ENCODE data around the gene CST9.

The CST9 gene

DNA sequence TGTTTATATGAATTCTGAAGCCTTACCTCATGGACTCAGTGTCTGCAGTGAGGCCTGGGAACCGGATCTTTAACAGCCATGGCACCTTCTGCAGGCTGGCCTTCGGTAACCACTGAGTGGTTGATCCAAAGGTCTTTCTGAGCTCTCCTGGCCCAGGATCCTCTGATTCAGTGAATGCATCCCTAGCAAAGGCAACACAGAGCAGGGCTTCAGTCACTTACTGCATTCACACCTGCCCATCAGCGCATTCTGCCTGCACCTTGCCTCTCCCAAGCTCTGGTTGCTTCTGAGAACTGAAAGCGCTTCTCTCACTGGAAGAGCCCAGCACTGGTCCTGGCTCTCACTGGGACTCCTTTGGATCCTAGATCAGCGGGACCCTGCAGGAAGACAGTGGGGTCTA, 8.4 kb upstream of the CST9 start:
- no peak for ATAC-seq (ENCODE audit: low read depth)
- H3K27me3 ChIP-seq (ENCODE audit: insufficient read depth, poor library complexity, severe bottlenecking): no peaks in the 10 kb centered on the region
- H3K36me3 ChIP-seq (ENCODE audit: low read depth): no peaks in the 10 kb centered on the region
- no peaks in the 10 kb centered on the region for H3K4me1 ChIP-seq (ENCODE audit: insufficient read depth, poor library complexity, severe bottlenecking)
- DNase-seq (ENCODE audit: low spot score): no peak
- H3K9me3 ChIP-seq (ENCODE audit: severe bottlenecking): no peaks in the 10 kb centered on the region
- no peak overlapping the region for H3K4me3 ChIP-seq (ENCODE audit: severe bottlenecking)
- no peak overlapping the region for H3K27ac ChIP-seq (ENCODE audit: poor library complexity, severe bottlenecking)
- TF ChIP-seq, protein P1, sequence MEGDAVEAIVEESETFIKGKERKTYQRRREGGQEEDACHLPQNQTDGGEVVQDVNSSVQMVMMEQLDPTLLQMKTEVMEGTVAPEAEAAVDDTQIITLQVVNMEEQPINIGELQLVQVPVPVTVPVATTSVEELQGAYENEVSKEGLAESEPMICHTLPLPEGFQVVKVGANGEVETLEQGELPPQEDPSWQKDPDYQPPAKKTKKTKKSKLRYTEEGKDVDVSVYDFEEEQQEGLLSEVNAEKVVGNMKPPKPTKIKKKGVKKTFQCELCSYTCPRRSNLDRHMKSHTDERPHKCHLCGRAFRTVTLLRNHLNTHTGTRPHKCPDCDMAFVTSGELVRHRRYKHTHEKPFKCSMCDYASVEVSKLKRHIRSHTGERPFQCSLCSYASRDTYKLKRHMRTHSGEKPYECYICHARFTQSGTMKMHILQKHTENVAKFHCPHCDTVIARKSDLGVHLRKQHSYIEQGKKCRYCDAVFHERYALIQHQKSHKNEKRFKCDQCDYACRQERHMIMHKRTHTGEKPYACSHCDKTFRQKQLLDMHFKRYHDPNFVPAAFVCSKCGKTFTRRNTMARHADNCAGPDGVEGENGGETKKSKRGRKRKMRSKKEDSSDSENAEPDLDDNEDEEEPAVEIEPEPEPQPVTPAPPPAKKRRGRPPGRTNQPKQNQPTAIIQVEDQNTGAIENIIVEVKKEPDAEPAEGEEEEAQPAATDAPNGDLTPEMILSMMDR (IDR thresholded peaks at IDR 0.05; ENCODE audit: poor library complexity, severe bottlenecking): no peak

DNA sequence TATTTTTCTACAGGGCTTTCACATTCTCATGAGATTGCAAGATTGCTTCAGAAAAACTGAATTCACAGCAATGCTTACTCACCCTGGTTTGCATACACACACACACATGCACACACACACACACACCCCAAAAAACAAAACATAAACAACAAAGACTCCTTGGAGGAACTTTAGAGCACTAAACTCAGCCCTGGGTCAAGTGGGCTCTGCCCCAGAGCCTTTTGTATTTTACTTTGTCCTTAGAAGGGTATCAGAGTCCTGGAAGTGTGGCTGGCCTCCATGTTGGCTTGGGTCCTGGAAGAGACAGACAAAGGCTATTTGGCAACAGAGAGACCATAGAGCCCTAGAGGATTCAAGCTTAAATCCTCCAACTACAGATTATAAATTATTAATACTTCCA, 8.0 kb upstream of the CST9 start:
- Histone ChIP-seq H3K27me3 (ENCODE audit: insufficient read depth, poor library complexity, severe bottlenecking) (no peaks in the 10 kb centered on the region), H3K4me3 (ENCODE audit: severe bottlenecking) (no peak overlapping the region), H3K9me3 (ENCODE audit: severe bottlenecking) (no peaks in the 10 kb centered on the region), H3K36me3 (ENCODE audit: low read depth) (no peaks in the 10 kb centered on the region), H3K27ac (ENCODE audit: poor library complexity, severe bottlenecking) (no peak overlapping the region), H3K4me1 (ENCODE audit: insufficient read depth, poor library complexity, severe bottlenecking) (no peaks in the 10 kb centered on the region)
- DNase-seq (ENCODE audit: low spot score): no peak
- TF ChIP-seq, protein P1 (IDR thresholded peaks at IDR 0.05; ENCODE audit: poor library complexity, severe bottlenecking): no peak
- ATAC-seq (ENCODE audit: low read depth): no peak

DNA sequence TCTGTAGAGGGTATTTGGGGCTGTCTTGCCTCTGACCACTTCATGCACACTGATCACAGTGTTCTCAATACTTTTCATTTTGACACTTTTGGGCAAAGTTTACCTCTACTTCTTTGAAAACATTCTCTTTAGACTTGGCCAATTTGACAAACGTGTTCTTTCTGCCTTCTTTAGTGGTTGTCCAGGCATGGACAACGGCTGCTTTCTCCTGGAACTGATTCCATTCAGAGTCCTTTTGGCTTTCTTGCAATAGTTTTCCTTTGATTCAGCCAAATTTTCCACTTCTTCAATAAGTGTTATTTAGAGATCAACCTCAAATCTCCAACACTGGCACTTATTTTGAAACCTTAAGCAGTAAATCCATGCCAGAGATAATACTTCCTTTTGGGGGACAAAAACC, 6.7 kb upstream of the CST9 start:
- no peak for DNase-seq (ENCODE audit: low spot score)
- Histone ChIP-seq H3K27ac (ENCODE audit: poor library complexity, severe bottlenecking) (no peak overlapping the region), H3K4me1 (ENCODE audit: insufficient read depth, poor library complexity, severe bottlenecking) (no peaks in the 10 kb centered on the region), H3K4me3 (ENCODE audit: severe bottlenecking) (no peak overlapping the region), H3K36me3 (ENCODE audit: low read depth) (no peaks in the 10 kb centered on the region), H3K27me3 (ENCODE audit: insufficient read depth, poor library complexity, severe bottlenecking) (no peaks in the 10 kb centered on the region), H3K9me3 (ENCODE audit: severe bottlenecking) (no peaks in the 10 kb centered on the region)
- TF ChIP-seq, protein P1 (IDR thresholded peaks at IDR 0.05; ENCODE audit: poor library complexity, severe bottlenecking): no peak
- no peak for ATAC-seq (ENCODE audit: low read depth)

DNA sequence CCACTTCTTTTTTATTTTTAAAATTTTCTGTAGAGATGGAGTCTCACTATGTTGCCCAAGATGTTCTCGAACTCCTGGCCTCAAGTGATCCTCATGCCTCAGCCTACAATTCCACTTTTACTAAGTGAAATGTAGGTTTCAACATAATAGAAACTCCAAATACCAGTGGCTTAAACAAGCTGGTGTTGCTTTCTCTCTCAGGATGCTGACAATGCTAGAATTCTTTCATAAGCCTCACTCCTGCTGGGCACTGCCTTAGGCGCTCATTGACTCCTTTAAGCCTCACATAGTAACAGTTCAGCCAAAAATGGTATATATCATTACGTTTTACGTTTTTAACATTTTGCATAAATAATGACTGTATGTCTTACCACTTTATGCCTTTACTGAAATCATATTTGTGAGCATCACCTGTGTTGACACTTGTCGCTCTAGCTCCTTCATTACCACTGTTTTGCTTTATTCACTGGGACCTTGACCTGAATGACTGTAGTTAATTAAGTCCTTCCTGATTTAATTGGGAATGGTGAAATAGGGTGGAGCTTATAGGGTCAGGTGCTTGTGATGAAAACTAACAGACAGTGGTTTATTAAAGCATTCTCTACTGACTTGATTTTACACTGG, 3.9 kb upstream of the CST9 start:
- H3K27me3 ChIP-seq (ENCODE audit: insufficient read depth, poor library complexity, severe bottlenecking): no peaks in the 10 kb centered on the region
- no peaks in the 10 kb centered on the region for H3K36me3 ChIP-seq (ENCODE audit: low read depth)
- no peak overlapping the region for H3K27ac ChIP-seq (ENCODE audit: poor library complexity, severe bottlenecking)
- H3K9me3 ChIP-seq (ENCODE audit: severe bottlenecking): no peaks in the 10 kb centered on the region
- no peaks in the 10 kb centered on the region for H3K4me1 ChIP-seq (ENCODE audit: insufficient read depth, poor library complexity, severe bottlenecking)
- TF ChIP-seq, protein P1 (IDR thresholded peaks at IDR 0.05; ENCODE audit: poor library complexity, severe bottlenecking): no peak
- H3K4me3 ChIP-seq (ENCODE audit: severe bottlenecking): no peak overlapping the region
- DNase-seq (ENCODE audit: low spot score) (no peak), ATAC-seq (ENCODE audit: low read depth) (no peak)

DNA sequence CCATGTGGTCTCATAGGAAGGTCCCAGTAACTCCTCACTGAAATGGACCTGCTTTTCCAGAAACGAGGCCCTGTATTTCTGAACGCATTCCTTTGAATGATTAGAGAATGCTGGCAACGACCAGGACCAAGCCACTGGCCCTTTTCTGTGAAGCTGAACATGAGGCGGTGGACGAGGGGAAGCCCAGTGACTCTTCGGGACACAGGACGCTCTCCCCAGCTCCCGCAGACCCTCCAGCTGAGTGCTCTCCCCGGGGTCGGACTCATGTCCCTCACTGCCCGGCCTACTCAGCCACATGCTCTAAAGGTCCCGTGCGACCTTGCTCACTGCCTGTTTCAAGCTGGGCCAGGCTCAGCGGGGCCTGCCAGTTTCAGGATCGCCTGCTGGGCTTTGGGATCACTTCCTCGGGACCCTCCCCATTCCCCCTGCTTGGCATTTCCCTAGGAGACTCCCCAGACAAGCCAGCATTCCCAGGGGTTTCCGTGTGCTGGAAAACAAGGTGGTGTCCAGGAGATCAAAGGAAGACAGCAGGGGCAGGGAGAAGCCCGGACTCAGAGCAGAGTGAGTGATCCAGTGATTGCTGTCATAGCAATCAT, 2.6 kb upstream of the CST9 start:
- no peaks in the 10 kb centered on the region for H3K27me3 ChIP-seq (ENCODE audit: insufficient read depth, poor library complexity, severe bottlenecking)
- no peaks in the 10 kb centered on the region for H3K36me3 ChIP-seq (ENCODE audit: low read depth)
- no peaks in the 10 kb centered on the region for H3K4me1 ChIP-seq (ENCODE audit: insufficient read depth, poor library complexity, severe bottlenecking)
- no peak overlapping the region for H3K27ac ChIP-seq (ENCODE audit: poor library complexity, severe bottlenecking)
- DNase-seq (ENCODE audit: low spot score): no peak
- ATAC-seq (ENCODE audit: low read depth): no peak
- TF ChIP-seq, protein P1 (IDR thresholded peaks at IDR 0.05; ENCODE audit: poor library complexity, severe bottlenecking): no peak
- no peak overlapping the region for H3K4me3 ChIP-seq (ENCODE audit: severe bottlenecking)
- H3K9me3 ChIP-seq (ENCODE audit: severe bottlenecking): no peaks in the 10 kb centered on the region

Data from RWPE2 (cell line).